Activated naive CD8-positive, alpha-beta T cell treated with anti-CD3 and anti-CD28 coated beads for 36 hours (primary cell): ENCODE results near the gene TNIK. TPM values are rescaled to one million over a fixed set of nuclear protein-coding genes. Genes with fewer than 3 reads are reported as not detected.

Source experiments
- DNase-seq: peaks from one replicate; pipeline ENCODE4 v3.0.0; 2021
- H3K27ac Mint-ChIP-seq: one replicate; pipeline ENCODE4 v1.8.0; 2022; ENCODE audit warnings: mild to moderate bottlenecking, moderate library complexity, mixed read lengths
- H3K27me3 Mint-ChIP-seq: one replicate; pipeline ENCODE4 v1.8.0; 2022; ENCODE audit warnings: mild to moderate bottlenecking, mixed read lengths
- H3K36me3 Mint-ChIP-seq: one replicate; pipeline ENCODE4 v1.8.0; 2021; ENCODE audit warnings: mild to moderate bottlenecking, mixed read lengths
- H3K4me1 Mint-ChIP-seq: one replicate; pipeline ENCODE4 v1.8.0; 2021; ENCODE audit warnings: mixed read lengths
- H3K4me3 Mint-ChIP-seq: one replicate; pipeline ENCODE4 v1.8.0; 2022; ENCODE audit warnings: mild to moderate bottlenecking, moderate library complexity, mixed read lengths
- H3K9me3 Mint-ChIP-seq: one replicate; pipeline ENCODE4 v1.8.0; 2022; ENCODE audit warnings: mixed read lengths
- total RNA-seq, 2 experiments: library from RNA; stranded (reverse); gene quantifications; one replicate each; pipeline ENCODE4 v1.2.3, GENCODE V29; 2021

The TNIK gene
- total RNA-seq, 2 experiments from 2014 or later, result 21.3 to 24.6 TPM

DNA sequence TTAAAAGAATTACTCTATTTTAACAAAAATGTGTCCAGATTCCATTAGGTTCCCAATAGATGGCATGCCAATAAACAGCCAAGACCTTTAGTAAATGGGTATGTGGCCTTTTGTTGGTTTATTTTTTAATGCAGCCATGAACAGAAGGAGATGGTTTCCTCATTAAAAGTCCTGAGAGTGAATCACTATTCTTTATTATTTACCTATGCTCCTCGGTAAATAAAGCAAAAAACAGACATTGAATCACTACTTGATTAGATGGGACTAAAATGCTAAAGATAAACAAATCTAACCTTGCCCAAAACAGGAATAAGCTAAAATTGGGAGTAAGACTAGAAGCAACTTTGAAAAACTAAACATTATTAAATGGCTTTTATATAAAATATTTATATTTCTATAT is 94.2 kb downstream of the TNIK start:
- no peaks in the 10 kb centered on the region for H3K27me3 Mint-ChIP-seq
- no peak for DNase-seq
- H3K4me1 Mint-ChIP-seq, result peaks cover 30% of the 10 kb centered on the region
- H3K36me3 Mint-ChIP-seq, result peaks cover 28% of the 10 kb centered on the region
- H3K27ac Mint-ChIP-seq, result no peak overlapping the region
- no peak overlapping the region for H3K4me3 Mint-ChIP-seq
- H3K9me3 Mint-ChIP-seq, result peaks cover 1% of the 10 kb centered on the region

DNA sequence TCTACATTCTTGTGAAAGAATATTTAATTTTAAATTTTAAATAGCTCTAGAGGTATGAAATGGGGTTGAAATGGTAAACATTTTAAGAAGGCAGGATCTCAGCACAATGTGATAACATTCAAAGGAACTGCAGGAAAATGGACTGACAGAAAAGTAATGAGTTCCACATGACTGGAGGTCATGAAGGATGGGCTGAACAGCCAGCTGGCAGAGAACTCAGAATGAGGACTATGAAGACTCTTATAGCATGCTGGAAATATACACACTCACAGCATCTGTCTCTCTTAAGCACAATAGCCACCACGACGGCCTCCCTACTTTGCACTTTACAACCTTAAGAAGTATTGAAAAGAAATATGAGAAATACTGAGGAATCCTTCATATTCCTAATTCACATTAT is 94.7 kb downstream of the TNIK start:
- no peak for DNase-seq
- H3K36me3 Mint-ChIP-seq, result peaks cover 25% of the 10 kb centered on the region
- no peak overlapping the region for H3K27ac Mint-ChIP-seq
- H3K4me1 Mint-ChIP-seq, result peaks cover 34% of the 10 kb centered on the region
- no peak overlapping the region for H3K4me3 Mint-ChIP-seq
- peaks cover 1% of the 10 kb centered on the region for H3K9me3 Mint-ChIP-seq
- no peaks in the 10 kb centered on the region for H3K27me3 Mint-ChIP-seq

DNA sequence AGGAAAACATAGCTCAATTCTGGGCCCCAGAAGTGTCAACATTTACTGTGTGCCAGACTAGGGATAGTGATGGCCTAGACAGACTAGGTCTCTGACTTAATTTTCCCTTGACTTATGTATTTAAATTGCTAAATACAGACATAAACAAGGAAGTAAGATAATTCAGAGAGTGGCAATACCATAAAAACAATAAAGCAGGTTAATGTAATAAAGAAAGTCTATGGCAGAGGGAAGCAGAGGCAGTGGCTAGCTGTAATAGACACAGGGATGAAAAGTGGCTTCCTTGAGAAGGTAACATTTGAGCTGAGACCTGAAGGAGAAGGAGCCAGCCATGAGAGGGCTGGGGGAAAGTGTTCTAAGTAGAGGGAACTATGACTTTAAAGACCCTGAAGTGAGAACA is 95.7 kb downstream of the TNIK start:
- DNase-seq, result no peak
- Mint-ChIP-seq H3K4me3 (no peak overlapping the region), H3K36me3 (peaks cover 20% of the 10 kb centered on the region), H3K9me3 (peaks cover 1% of the 10 kb centered on the region), H3K27ac (no peak overlapping the region), H3K27me3 (no peaks in the 10 kb centered on the region), H3K4me1 (peaks cover 31% of the 10 kb centered on the region)

DNA sequence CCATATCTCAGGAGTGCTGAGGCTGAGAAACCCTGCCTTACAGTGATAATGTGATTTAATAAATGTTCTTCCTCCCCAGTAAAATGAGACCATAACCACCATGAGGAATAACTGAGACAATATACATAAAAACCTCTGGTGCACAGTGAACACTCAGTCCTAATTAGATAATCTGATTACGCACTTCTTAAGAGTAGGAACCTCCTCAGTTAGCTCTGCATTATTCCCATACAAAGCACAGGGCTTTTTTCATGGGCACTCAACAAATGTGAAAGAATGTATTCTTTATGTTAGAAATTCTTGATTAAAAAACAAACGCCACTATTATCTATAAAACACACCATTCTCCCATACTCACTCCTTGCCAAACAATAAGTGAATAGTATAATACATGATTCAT is 97.0 kb downstream of the TNIK start:
- H3K27me3 Mint-ChIP-seq, result no peaks in the 10 kb centered on the region
- no peak overlapping the region for H3K27ac Mint-ChIP-seq
- peaks cover 31% of the 10 kb centered on the region for H3K4me1 Mint-ChIP-seq
- no peak for DNase-seq
- peaks cover 1% of the 10 kb centered on the region for H3K9me3 Mint-ChIP-seq
- peaks cover 14% of the 10 kb centered on the region for H3K36me3 Mint-ChIP-seq
- no peak overlapping the region for H3K4me3 Mint-ChIP-seq

DNA sequence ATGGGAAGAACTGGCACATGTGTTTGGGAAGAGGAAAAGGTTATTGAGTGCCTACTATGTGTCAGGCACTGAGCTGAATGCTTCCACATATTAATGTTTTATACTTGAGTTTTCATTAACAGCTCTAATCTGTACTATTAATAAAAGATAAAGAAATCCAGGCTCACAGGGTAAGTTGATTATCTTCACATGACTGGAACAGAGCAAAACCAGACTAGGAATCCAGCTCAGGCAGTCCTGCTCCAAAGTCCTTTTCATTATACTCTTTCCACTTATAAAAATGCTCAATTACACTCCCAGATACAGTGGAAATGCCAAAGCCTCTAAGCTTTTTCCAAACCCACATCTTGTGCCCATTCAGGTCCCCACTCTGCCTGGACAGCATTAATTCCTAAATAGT is 97.6 kb downstream of the TNIK start:
- Mint-ChIP-seq H3K4me1 (peaks cover 33% of the 10 kb centered on the region), H3K36me3 (peaks cover 8% of the 10 kb centered on the region), H3K9me3 (peaks cover 1% of the 10 kb centered on the region), H3K27ac (no peak overlapping the region), H3K27me3 (no peaks in the 10 kb centered on the region), H3K4me3 (no peak overlapping the region)
- DNase-seq, result no peak

DNA sequence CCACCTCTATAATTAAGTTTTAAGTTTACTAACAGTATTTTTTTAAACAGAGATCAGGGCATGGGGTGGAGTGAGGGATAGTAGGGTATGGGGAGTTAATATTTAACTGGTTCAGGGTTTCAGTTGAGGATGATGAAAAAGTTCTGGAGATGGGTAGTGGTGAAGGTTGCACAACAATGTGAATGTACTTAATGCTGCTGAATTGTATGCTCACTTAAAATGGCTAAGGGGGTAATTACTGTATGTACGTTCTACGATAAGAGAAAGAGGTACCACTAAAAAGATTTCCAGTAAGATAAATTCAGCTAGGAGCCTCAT is 101.4 kb downstream of the TNIK start:
- H3K36me3 Mint-ChIP-seq, result peaks cover 5% of the 10 kb centered on the region
- no peaks in the 10 kb centered on the region for H3K27me3 Mint-ChIP-seq
- DNase-seq, result no peak
- H3K27ac Mint-ChIP-seq, result no peak overlapping the region
- H3K4me1 Mint-ChIP-seq, result peaks cover 53% of the 10 kb centered on the region
- no peak overlapping the region for H3K4me3 Mint-ChIP-seq
- no peaks in the 10 kb centered on the region for H3K9me3 Mint-ChIP-seq

DNA sequence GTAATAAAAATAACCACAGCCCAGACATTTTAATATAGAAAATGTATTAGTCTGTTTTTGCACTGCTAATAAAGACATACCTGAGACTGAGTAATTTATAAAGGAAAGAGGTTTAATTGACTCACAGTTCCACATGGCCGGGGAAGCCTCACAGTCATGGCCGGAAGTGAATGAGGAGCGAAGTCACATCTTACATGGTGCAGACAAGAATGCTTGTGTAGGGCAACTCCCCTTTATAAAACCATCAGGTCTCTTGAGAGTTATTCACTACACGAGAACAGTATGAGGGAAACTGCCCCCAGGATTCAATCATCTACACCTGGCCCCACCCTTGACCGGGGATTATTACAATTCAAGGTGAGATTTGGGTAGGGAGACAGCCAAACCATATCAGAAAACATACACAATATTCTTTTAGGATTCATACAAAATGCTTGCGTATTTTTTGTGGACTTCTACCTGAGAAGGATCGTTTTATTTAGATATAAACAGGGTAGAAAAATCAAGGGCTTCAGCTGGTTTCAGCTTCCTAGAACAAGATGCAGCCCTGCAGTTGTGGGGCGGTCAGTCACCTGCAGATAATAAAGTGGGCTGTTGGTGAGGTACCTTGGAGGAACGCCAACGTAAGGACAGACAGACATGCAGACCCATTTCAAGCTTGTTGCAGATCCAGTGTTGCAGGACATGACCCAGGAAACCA is 101.9 kb downstream of the TNIK start:
- no peak overlapping the region for H3K4me3 Mint-ChIP-seq
- DNase-seq, result no peak
- no peaks in the 10 kb centered on the region for H3K9me3 Mint-ChIP-seq
- H3K27ac Mint-ChIP-seq, result no peak overlapping the region
- peaks cover 5% of the 10 kb centered on the region for H3K36me3 Mint-ChIP-seq
- peaks cover 49% of the 10 kb centered on the region for H3K4me1 Mint-ChIP-seq
- H3K27me3 Mint-ChIP-seq, result no peaks in the 10 kb centered on the region

DNA sequence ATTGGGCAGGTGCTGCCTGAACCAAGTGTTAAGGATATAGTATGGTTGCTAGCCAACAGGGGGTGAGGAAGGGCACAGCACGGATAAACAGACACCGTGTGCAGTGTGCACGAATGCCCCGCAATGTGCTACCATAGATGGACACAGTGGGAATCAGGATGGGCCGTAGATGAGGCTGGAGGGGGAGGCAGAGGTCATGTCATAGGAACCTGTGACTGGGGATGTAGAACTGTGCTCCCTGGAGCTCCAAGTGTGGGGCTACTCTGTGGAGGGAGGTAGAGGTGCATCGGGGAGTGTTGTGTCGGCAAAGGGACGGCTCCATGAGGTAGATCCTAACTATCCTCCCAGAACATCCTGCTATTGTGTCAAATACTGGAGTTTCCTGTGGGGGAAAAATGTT is 102.5 kb downstream of the TNIK start:
- no peaks in the 10 kb centered on the region for H3K9me3 Mint-ChIP-seq
- H3K27ac Mint-ChIP-seq, result no peak overlapping the region
- H3K27me3 Mint-ChIP-seq, result no peaks in the 10 kb centered on the region
- H3K36me3 Mint-ChIP-seq, result peaks cover 5% of the 10 kb centered on the region
- H3K4me1 Mint-ChIP-seq, result peaks cover 49% of the 10 kb centered on the region
- H3K4me3 Mint-ChIP-seq, result no peak overlapping the region
- DNase-seq, result no peak

DNA sequence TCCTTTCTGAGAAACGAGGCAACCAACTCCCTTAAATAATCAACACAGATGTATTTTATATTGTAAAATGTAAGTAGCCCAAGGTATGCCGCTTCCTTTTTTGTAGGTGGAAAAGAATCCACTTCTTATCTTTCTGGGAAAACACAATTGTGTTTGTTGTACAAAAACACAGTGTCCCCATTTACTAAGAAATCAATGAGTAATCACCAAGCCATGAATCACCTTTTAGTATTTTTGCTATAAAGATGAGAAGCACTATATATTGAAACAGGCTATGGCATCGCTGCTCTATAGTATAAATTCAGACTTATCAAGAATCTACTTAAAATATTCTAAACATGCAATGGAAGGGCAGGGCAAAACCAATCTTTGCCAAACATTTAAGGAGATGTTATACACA is 104.0 kb downstream of the TNIK start:
- Mint-ChIP-seq H3K9me3 (no peaks in the 10 kb centered on the region), H3K4me1 (peaks cover 53% of the 10 kb centered on the region), H3K27ac (no peak overlapping the region), H3K27me3 (no peaks in the 10 kb centered on the region), H3K36me3 (peaks cover 2% of the 10 kb centered on the region), H3K4me3 (no peak overlapping the region)
- no peak for DNase-seq

DNA sequence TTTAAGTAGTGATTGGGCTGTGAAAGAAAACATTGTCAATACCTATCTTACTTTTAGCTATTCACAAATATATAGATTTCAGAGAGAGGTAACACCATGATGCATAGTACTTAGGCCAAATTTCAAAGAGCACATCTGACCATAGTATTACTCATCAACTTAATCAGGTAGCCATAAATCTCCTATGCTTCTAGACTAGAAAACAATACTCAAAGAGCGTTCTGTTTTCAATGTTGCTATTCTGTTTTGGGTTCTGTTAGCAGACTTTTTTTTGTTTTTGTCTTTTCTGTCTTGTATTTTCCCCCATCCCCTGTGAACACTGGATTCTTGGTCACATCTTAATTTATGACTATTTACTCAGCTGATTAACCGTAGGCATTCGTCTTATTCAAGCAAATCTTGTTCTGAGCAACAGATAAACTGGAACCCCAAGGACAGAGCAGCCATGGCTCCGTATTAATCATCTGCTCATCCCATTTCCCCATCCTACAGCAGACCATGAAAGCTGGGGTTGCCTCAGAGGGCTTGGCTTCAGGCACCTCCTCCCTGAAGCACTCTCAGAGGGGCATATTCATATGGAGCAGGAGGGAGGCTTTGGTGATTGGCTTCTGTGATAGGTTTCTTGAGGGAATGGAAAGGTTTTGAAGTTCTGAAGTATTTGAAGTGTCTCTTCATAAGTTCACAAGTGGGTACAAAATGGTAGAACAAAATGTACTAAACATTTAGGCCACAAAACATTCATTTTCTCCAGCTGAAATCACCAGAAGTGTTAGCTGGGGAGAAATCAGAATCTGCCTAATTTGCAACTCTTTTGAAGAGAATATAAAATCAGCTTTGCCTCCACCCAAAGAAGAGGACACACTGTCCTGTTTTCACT is 105.3 kb downstream of the TNIK start:
- Mint-ChIP-seq H3K4me1 (peaks cover 52% of the 10 kb centered on the region), H3K27me3 (no peaks in the 10 kb centered on the region), H3K9me3 (no peaks in the 10 kb centered on the region), H3K27ac (no peak overlapping the region), H3K36me3 (peaks cover 1% of the 10 kb centered on the region), H3K4me3 (no peak overlapping the region)
- DNase-seq, result no peak

DNA sequence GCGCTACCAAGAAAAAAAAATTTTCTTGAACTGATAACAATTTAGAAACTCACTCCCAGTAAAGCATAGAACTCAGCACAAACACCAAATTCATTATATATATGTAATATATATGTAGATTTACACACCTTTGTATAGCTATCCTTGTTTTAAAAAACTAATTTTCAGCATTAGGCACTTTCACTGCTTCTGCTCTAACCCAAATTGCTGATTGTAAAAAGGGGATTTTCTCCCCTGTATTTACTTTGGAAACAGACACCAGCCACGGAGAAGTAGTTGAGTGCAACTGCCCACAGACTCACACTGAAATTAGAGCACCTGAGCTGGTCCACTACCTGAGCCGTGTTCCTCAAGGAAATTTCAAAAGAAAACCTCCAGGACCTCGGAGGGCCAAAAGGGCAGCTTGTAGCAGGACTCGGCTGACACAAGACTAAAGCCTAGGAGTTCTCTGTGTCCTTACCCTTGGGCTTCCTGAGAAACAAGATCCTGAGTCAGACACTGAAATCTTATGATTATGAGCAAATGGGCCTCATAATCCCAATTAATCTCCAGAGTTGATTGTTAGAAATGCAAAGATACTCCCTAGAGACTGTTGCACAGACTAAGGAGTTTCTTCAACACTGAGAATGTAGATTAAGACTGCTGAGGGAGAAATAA is 106.0 kb downstream of the TNIK start:
- no peak overlapping the region for H3K4me3 Mint-ChIP-seq
- no peaks in the 10 kb centered on the region for H3K9me3 Mint-ChIP-seq
- no peaks in the 10 kb centered on the region for H3K27me3 Mint-ChIP-seq
- peaks cover 1% of the 10 kb centered on the region for H3K36me3 Mint-ChIP-seq
- no peak for DNase-seq
- H3K4me1 Mint-ChIP-seq, result peaks cover 50% of the 10 kb centered on the region
- H3K27ac Mint-ChIP-seq, result no peak overlapping the region

DNA sequence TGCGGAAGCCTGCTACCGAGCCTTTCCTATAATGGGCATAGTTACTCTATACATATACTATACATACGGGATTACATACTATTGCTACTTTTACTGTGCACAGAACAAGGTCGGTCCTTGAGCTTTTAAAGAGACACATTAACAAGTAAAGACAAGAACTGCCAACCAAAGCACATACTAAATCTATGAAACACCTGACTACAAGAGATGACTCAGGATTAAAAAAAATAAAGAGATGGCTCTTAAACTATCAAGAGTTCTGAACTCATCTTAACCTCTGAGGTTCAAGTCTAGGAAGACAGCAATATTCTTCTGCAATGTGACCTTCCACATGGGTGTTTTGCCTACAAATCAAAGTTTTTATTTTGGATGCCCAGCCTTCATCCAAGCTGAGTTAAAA is 106.8 kb downstream of the TNIK start:
- Mint-ChIP-seq H3K27me3 (no peaks in the 10 kb centered on the region), H3K4me1 (peaks cover 50% of the 10 kb centered on the region), H3K4me3 (no peak overlapping the region), H3K36me3 (no peaks in the 10 kb centered on the region), H3K9me3 (no peaks in the 10 kb centered on the region), H3K27ac (no peak overlapping the region)
- no peak for DNase-seq

DNA sequence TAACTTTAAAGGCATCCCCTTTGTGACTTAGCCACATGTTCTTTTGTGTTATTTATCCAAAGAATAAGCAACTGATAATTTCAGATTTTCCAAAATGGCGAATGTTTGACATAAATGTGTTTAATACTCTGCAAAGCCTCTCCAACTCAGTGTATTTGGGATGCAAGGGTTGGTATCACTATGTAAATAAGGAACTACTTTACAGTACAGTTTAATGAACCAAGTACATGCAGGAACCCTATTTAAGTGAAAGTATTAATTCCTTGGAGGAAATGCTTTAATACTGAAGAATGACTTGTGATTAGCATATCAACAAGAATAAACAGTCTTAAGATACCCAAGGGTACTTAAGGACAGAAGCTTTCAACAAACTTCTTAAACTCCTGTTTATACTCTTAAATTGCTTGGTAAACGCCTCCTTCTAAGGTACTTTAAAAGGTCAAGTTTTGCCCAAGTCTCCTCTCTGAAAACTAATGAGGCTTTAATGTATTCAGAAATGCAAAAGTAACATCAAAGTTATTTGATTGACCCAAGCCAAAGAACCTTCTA is 107.7 kb downstream of the TNIK start:
- no peaks in the 10 kb centered on the region for H3K9me3 Mint-ChIP-seq
- H3K4me1 Mint-ChIP-seq, result peaks cover 54% of the 10 kb centered on the region
- H3K27ac Mint-ChIP-seq, result no peak overlapping the region
- no peaks in the 10 kb centered on the region for H3K36me3 Mint-ChIP-seq
- no peak for DNase-seq
- H3K27me3 Mint-ChIP-seq, result no peaks in the 10 kb centered on the region
- H3K4me3 Mint-ChIP-seq, result no peak overlapping the region

DNA sequence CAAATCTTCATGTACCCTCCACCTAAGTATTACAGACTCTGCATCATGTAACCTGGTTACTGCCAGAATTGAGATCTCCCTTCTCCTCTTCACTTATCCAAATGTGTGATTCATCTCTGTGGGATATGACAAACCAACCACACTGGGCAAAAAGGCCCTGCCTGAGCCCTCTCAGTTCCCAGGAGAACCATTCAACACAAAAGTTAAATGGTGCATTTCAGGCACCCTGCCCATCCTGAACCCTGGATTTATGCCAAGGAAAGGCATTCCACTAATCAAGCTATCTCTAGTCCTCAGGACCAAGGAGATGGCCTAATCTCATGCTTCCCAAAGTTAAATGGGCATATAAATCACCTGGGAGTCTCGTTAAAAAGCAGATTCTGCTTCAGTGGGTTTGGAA is 108.5 kb downstream of the TNIK start:
- no peak overlapping the region for H3K4me3 Mint-ChIP-seq
- H3K27ac Mint-ChIP-seq, result no peak overlapping the region
- H3K9me3 Mint-ChIP-seq, result no peaks in the 10 kb centered on the region
- DNase-seq, result no peak
- no peaks in the 10 kb centered on the region for H3K27me3 Mint-ChIP-seq
- peaks cover 58% of the 10 kb centered on the region for H3K4me1 Mint-ChIP-seq
- H3K36me3 Mint-ChIP-seq, result peaks cover 4% of the 10 kb centered on the region

DNA sequence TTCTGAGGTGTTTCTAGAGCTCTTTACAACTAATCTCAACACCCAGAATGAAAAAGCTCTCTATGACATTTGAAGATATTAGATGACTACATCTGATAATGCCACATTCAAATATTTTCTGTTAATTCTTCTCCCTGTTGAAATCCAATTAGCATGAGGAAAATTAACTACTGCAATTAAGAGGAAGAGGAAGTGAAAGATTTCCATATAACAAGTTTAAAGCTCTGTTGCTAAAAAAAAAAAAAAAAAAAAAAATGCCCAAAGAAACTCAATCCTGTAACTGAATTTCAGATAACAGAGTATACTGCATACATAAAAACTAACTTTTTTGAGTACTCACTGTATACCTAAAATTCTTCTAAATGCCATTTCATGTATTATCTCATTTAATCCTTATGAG is 109.8 kb downstream of the TNIK start:
- DNase-seq, result no peak
- no peak overlapping the region for H3K27ac Mint-ChIP-seq
- no peak overlapping the region for H3K4me3 Mint-ChIP-seq
- H3K9me3 Mint-ChIP-seq, result no peaks in the 10 kb centered on the region
- no peaks in the 10 kb centered on the region for H3K27me3 Mint-ChIP-seq
- peaks cover 11% of the 10 kb centered on the region for H3K36me3 Mint-ChIP-seq
- H3K4me1 Mint-ChIP-seq, result peaks cover 46% of the 10 kb centered on the region
